Fibroblast of skin of scalp (primary cell): ENCODE measurements around the gene VILL.
"Not testable (repeated sequence)": the region's sequence is repeated elsewhere in the genome, so short reads cannot be mapped to it uniquely, and the experiment has no call there.

ENCODE experiments used
- DNase-seq: peaks from one replicate; pipeline ENCODE4 v3.0.0-alpha.2; 2013

Gene VILL

GRCh38 chr3:38038447-38038911, 47.9 kb downstream of the VILL start:
- DNase-seq = no peak

- DNase-seq = peak; percentile 57
Measured at GRCh38 chr3:38039101-38039898, 48.7 kb downstream of the VILL start, which contains the start of gene DLEC1. Gene DLEC1 (plus strand): TSS chr3:38039208. CDS start chr3:38039226, 18 bp downstream.

DNA sequence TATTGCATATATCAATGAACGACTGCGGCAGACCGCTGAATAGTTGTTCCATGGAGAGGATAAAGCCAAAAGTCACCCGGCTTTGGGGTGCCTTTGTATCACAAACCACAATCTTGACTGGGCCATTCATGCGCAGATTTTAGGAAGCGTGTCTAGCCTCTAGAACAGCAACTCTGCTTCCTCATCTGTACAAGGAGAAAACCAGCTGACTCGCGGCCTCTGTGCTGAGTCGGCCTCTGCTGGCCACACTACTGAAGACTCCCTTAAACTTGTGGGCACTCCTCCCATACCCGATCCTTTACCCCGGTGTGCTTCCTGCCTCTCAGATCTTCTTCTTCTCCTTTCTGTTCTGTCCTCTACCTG, 49.3 kb downstream of the VILL start:
- DNase-seq = peak; percentile 36

DNA sequence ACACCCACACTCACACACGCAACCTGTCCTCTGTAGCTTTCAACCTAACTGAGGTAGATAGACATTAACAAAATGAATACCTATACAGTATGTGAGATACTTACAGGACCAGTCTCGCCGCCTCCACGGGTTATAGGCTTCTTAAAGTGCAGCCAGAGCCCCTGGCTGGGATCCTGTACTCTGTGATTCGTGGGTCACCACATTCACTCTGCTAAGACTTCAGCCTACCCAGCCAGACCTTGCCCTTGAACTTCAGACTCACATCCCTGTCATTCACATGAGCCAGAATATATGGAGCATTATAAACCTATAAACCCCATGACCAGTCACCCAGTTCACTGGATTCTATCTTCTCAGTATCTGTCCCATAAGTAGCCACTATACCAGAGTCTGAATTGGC, 49.8 kb downstream of the VILL start:
- DNase-seq = no peak

DNA sequence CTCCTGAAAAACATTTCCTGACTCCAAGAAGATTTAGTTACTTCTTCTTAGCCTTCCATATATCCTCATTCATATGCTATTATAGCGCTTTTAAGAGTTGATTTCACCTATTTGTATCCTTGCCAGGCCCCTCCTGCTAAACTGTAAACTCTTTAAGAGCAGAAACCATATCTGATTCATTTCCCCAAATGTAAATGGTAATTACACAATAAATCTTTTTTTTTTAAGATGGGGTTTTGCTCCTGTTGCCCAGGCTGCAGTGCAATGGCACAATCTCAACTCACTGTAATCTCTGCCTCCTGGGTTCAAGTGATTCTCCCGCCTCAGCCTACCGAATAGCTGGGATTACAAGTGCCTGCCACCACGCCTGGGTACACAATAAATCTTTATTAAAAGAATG, 52.9 kb downstream of the VILL start:
- no peak for DNase-seq

GRCh38 chr3:38046027-38046426, 55.4 kb downstream of the VILL start:
- DNase-seq = no peak

DNA sequence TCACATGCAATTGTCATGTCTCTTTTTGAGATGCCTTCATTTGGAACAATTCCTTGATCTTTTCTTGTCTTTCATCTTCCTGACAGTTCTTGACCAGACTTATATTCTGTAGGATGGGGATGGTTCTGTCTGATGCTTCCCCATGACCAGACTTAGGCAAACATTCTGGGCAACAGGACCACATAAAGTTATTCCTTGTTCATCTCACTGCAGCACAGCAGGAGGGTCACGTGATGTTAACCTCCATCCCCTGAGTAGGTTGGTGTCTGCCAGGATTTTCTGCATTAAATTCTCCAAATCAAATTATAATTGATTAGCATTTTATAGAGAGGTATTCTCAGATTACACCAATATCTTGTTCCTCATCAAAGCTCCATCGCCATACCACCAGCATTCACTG, 56.2 kb downstream of the VILL start:
- DNase-seq = no peak

DNA sequence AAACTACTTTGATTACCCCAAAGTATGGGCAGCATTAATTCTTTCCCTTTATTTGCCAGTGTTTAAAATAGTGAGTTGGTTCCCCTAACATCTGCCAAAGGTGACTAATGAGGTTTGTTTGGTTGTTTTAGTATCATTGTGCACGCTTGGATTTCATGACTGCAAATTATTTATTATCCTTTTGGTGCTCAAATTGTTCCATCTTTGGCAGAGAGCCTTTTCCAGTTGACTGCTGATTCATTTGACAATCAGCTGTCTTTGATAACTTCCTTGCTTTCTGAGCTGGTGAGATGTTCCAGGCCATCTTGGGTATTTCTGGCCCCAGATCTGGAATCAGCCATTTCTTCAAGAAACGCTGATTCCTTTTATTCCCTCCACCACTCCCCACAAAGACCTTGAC, 57.3 kb downstream of the VILL start:
- DNase-seq = no peak

GRCh38 chr3:38049358-38050126, 59.0 kb downstream of the VILL start:
- DNase-seq = no peak

- no peak for DNase-seq
Measured at GRCh38 chr3:38051131-38051530, 60.5 kb downstream of the VILL start.

GRCh38 chr3:38053286-38053685, 62.7 kb downstream of the VILL start:
- DNase-seq = not testable (repeated sequence)

- not testable (repeated sequence) for DNase-seq
Measured at GRCh38 chr3:38053813-38054498, 63.4 kb downstream of the VILL start.

DNA sequence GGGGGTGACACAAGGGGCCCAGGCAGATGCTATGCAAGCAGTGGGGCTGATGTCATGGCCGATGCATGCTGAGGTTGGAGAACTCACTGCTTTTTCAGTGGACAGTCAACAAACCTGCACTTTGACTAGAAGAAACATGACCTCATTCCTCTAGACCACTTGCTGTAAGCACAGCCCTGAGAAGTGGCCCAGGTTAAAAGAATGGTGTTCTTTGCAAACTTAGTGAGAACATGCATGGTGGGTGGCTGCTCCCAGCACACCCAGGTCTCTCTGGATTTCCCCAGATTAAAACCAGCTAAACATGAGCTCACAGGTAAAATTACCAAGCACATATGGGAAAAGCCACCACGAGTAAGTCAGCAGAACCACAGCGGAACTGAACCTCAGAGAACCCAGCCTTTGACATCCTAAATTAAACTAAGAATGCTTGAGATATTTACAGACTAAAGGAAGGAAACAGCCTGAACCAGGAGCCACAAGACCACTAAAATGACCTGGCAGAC, 64.0 kb downstream of the VILL start:
- no peak for DNase-seq
